ENCODE data around the gene DCAF12. TPM values are rescaled to one million over a fixed set of nuclear protein-coding genes. Genes with fewer than 3 reads are reported as not detected.

Gene DCAF12
- polyA plus RNA-seq, 1 of the 3 experiments (the other 2 are of a cell fraction): 20.8 TPM

- H3K9ac ChIP-seq: no peak overlapping the region
- H3K27me3 ChIP-seq (ENCODE audit: insufficient read depth): no peaks in the 10 kb centered on the region
- peaks cover 5% of the 10 kb centered on the region for H3F3A ChIP-seq (replicated peaks; ENCODE audit: insufficient read depth)
- POLR2A ChIA-PET: no interaction called here
- DNase-seq: no peak
- 0 out of 4 replicates have a peak overlapping the region, but pooled peaks of 1 of the 2 experiments have one; percentile 5 for H3K27ac ChIP-seq (ENCODE audit: low read depth in 2 of 2, low read length in 1 of 2)
- H3K36me3 ChIP-seq (replicated peaks in 1 of 2; ENCODE audit: control insufficient read depth in 1 of 2, insufficient read depth in 2 of 2, low read length in 1 of 2): no peaks in the 10 kb centered on the region
- 85% methylated on average over 5 of the region's 5 CpGs for WGBS (ENCODE audit: low lambda C conversion rate)
- no peak for TF ChIP-seq RXRA (IDR thresholded peaks at IDR 0.05; ENCODE audit: borderline replicate concordance, low read depth)
- TF ChIP-seq GABPA (IDR thresholded peaks at IDR 0.05; ENCODE audit: low read depth): no peak
- TF ChIP-seq MAX (IDR thresholded peaks at IDR 0.05; ENCODE audit: low read depth): no peak
- no peak for TF ChIP-seq JUND (IDR thresholded peaks at IDR 0.05)
- no peak for TF ChIP-seq YY1 (IDR thresholded peaks at IDR 0.05; ENCODE audit: low read depth)
- no peak for TF ChIP-seq CHD2 (IDR thresholded peaks at IDR 0.05; ENCODE audit: low read length, partially characterized antibody)
- TF ChIP-seq FOXM1 (IDR thresholded peaks at IDR 0.05; ENCODE audit: low read depth): no peak
- TF ChIP-seq ELF1 (IDR thresholded peaks at IDR 0.05): no peak
- no peak for TF ChIP-seq MXI1 (IDR thresholded peaks at IDR 0.05; ENCODE audit: low read depth, low read length)
- TF ChIP-seq FOXJ3 (CRISPR knock-in tag; IDR thresholded peaks at IDR 0.05): no peak
- TF ChIP-seq GATA2 (CRISPR knock-in tag; IDR thresholded peaks at IDR 0.05): no peak
- TF ChIP-seq IRF3 (IDR thresholded peaks at IDR 0.05; ENCODE audit: low read depth, low read length): no peak
- no peak for TF ChIP-seq SIN3A (IDR thresholded peaks at IDR 0.05; ENCODE audit: borderline replicate concordance, low read depth, low read length)
- H2AFZ ChIP-seq (ENCODE audit: low read depth): no peak overlapping the region; the same call in 1 of the 2 replicates
- CTCF ChIA-PET: interaction anchor here (1.6 kb wide), 1 partner anchor 14 kb away, joined by 3 read pairs; no protein-coding TSS in a partner anchor
- H3K4me1 ChIP-seq (ENCODE audit: control insufficient read depth in 1 of 2, insufficient read depth in 2 of 2, low read depth in 1 of 2, low read length in 1 of 2): no peaks in the 10 kb centered on the region
- no peaks in the 10 kb centered on the region for H3K79me2 ChIP-seq (ENCODE audit: insufficient read depth)
- H3K4me2 ChIP-seq: no peak overlapping the region
- H3K9me2 ChIP-seq: no peaks in the 10 kb centered on the region
- no peak overlapping the region for H3K4me3 ChIP-seq (ENCODE audit: low read depth in 2 of 2, low read length in 1 of 2)
- no peaks in the 10 kb centered on the region for H4K20me1 ChIP-seq (ENCODE audit: insufficient read depth)
- H3K9me3 ChIP-seq: no peaks in the 10 kb centered on the region
Observed at GRCh38 chr9:34070606-34071324, 55.7 kb downstream of the DCAF12 start.

GRCh38 chr9:34069831-34070230 is 56.7 kb downstream of the DCAF12 start:
- H3K9me3 ChIP-seq: no peaks in the 10 kb centered on the region
- H3K4me3 ChIP-seq (ENCODE audit: low read depth in 2 of 2, low read length in 1 of 2): no peak overlapping the region
- no peaks in the 10 kb centered on the region for H3K36me3 ChIP-seq (replicated peaks in 1 of 2; ENCODE audit: control insufficient read depth in 1 of 2, insufficient read depth in 2 of 2, low read length in 1 of 2)
- ChIA-PET POLR2A (no interaction called here), CTCF (interaction anchor here (1.6 kb wide), 1 partner anchor 15 kb away, joined by 3 read pairs; no protein-coding TSS in a partner anchor)
- no peaks in the 10 kb centered on the region for H3K79me2 ChIP-seq (ENCODE audit: insufficient read depth)
- no peak overlapping the region for H3K27ac ChIP-seq (ENCODE audit: low read depth in 2 of 2, low read length in 1 of 2)
- no peaks in the 10 kb centered on the region for H4K20me1 ChIP-seq (ENCODE audit: insufficient read depth)
- H3K4me1 ChIP-seq (ENCODE audit: control insufficient read depth in 1 of 2, insufficient read depth in 2 of 2, low read depth in 1 of 2, low read length in 1 of 2): no peaks in the 10 kb centered on the region
- no peak overlapping the region for H3K9ac ChIP-seq
- DNase-seq: no peak
- no peak overlapping the region for H2AFZ ChIP-seq (ENCODE audit: low read depth)
- no peaks in the 10 kb centered on the region for H3K27me3 ChIP-seq (ENCODE audit: insufficient read depth)
- WGBS (ENCODE audit: low lambda C conversion rate): 85% methylated on average over 6 of the region's 6 CpGs
- no peak overlapping the region for H3K4me2 ChIP-seq
- H3K9me2 ChIP-seq: no peaks in the 10 kb centered on the region
- TF ChIP-seq EP300 (IDR thresholded peaks at IDR 0.05; ENCODE audit: borderline replicate concordance in 1 of 2, low read depth in 1 of 2, low read length in 1 of 2) (no peak), TEAD4 (IDR thresholded peaks at IDR 0.05; ENCODE audit: borderline replicate concordance, insufficient read depth) (no peak), USF2 (IDR thresholded peaks at IDR 0.05; ENCODE audit: borderline replicate concordance, low read depth, low read length) (no peak), EZH2phosphoT487 (IDR thresholded peaks at IDR 0.05; ENCODE audit: borderline replicate concordance, low read depth) (no peak), FOXJ3 (CRISPR knock-in tag; IDR thresholded peaks at IDR 0.05) (no peak), TCF12 (IDR thresholded peaks at IDR 0.05) (no peak), ZBTB33 (IDR thresholded peaks at IDR 0.05; ENCODE audit: borderline replicate concordance, low read depth) (no peak), YY1 (IDR thresholded peaks at IDR 0.05; ENCODE audit: low read depth) (no peak), RCOR1 (IDR thresholded peaks at IDR 0.05; ENCODE audit: low read length) (no peak), USF1 (IDR thresholded peaks at IDR 0.05; ENCODE audit: borderline replicate concordance, low read depth) (no peak), RAD21 (IDR thresholded peaks at IDR 0.05; ENCODE audit: low read length) (no peak), JUND (IDR thresholded peaks at IDR 0.05) (no peak), MAX (IDR thresholded peaks at IDR 0.05; ENCODE audit: low read depth) (no peak), FOSL2 (IDR thresholded peaks at IDR 0.05; ENCODE audit: borderline replicate concordance, low read depth) (no peak)
- H3F3A ChIP-seq (replicated peaks; ENCODE audit: insufficient read depth): peaks cover 5% of the 10 kb centered on the region

Measured in SK-N-SH (cell line).